Right atrium auricular region (tissue), 2 donors: ENCODE data around the gene TBL1XR1. TPM values are rescaled to one million over a fixed set of nuclear protein-coding genes. Genes with fewer than 3 reads are reported as not detected.

Experiments used
- DNase-seq: peaks from one replicate; pipeline ENCODE4 v3.0.0-alpha.2; 2019; ENCODE audit warnings: low spot score
- H3K27ac ChIP-seq, 2 donors: fragments of 200-600 bp; sonication (generic); 1 replicate in 1 of 2; 2 replicates in 1 of 2; pipeline ENCODE4 v1.5.1; 2016 to 2019
- H3K27me3 ChIP-seq, 2 donors: fragments of 200-600 bp; sonication (generic); one replicate each; pipeline versions ENCODE4 v1.5.1 to v1.6.0; 2017 to 2019
- H3K36me3 ChIP-seq: fragments of 200-600 bp; sonication (generic); one replicate; pipeline ENCODE4 v1.5.1; 2016
- H3K4me1 ChIP-seq, 2 donors: fragments of 200-600 bp; sonication (generic); one replicate each; pipeline versions ENCODE4 v1.5.1 to v1.6.0; 2017 to 2019
- H3K4me3 ChIP-seq, 2 donors: fragments of 200-600 bp; sonication (generic); 1 replicate in 1 of 2; 2 replicates in 1 of 2; pipeline ENCODE4 v1.5.1; 2017 to 2019; ENCODE audit warnings: mild to moderate bottlenecking in 1 of 2, moderate library complexity in 1 of 2
- H3K9me3 ChIP-seq, 2 donors: fragments of 200-600 bp; sonication (generic); one replicate each; pipeline ENCODE4 v1.5.1; 2019
- CTCF ChIP-seq, 2 donors: fragments of 200-600 bp; sonication (generic); IDR thresholded peaks; one replicate each; pipeline ENCODE4 v1.5.1; 2019; ENCODE audit warnings: antibody characterized with exemption in 2 of 2
- total RNA-seq, 2 donors: library from RNA; depleted of rRNA; stranded (reverse); fragments of >200 nt; gene quantifications; one replicate each; pipeline ENCODE4 v1.1.0, GENCODE V29; 2016

The TBL1XR1 gene
- total RNA-seq, 2 donors from 2014 or later, result 68.2 to 79.9 TPM

GRCh38 chr3:176974279-176974678 is 223.0 kb downstream of the TBL1XR1 start:
- Histone ChIP-seq H3K27ac (no peak overlapping the region), H3K27me3 (no peaks in the 10 kb centered on the region), H3K4me3 (no peak overlapping the region), H3K4me1 (no peaks in the 10 kb centered on the region), H3K36me3 (no peaks in the 10 kb centered on the region), H3K9me3 (no peaks in the 10 kb centered on the region)
- DNase-seq, result no peak
- no peak for TF ChIP-seq CTCF (IDR thresholded peaks at IDR 0.05)

GRCh38 chr3:176971613-176972174 is 225.6 kb downstream of the TBL1XR1 start:
- no peak overlapping the region for H3K4me3 ChIP-seq
- H3K36me3 ChIP-seq, result no peaks in the 10 kb centered on the region
- no peak overlapping the region for H3K27ac ChIP-seq
- no peaks in the 10 kb centered on the region for H3K27me3 ChIP-seq
- H3K9me3 ChIP-seq, result no peaks in the 10 kb centered on the region
- DNase-seq, result no peak
- H3K4me1 ChIP-seq, result no peaks in the 10 kb centered on the region
- no peak for TF ChIP-seq CTCF (IDR thresholded peaks at IDR 0.05)

- no peaks in the 10 kb centered on the region for H3K9me3 ChIP-seq
- H3K27me3 ChIP-seq, result no peaks in the 10 kb centered on the region
- DNase-seq, result no peak
- TF ChIP-seq CTCF (IDR thresholded peaks at IDR 0.05), result no peak
- H3K4me3 ChIP-seq, result no peak overlapping the region
- H3K36me3 ChIP-seq, result no peaks in the 10 kb centered on the region
- H3K4me1 ChIP-seq, result no peaks in the 10 kb centered on the region
- H3K27ac ChIP-seq, result no peak overlapping the region
Observed at GRCh38 chr3:176970770-176971169, 226.5 kb downstream of the TBL1XR1 start.

GRCh38 chr3:176969506-176969905 is 227.8 kb downstream of the TBL1XR1 start:
- no peak overlapping the region for H3K27ac ChIP-seq
- no peak for DNase-seq
- no peaks in the 10 kb centered on the region for H3K36me3 ChIP-seq
- TF ChIP-seq CTCF (IDR thresholded peaks at IDR 0.05), result no peak
- H3K4me3 ChIP-seq, result no peak overlapping the region
- H3K4me1 ChIP-seq, result no peaks in the 10 kb centered on the region
- H3K27me3 ChIP-seq, result no peaks in the 10 kb centered on the region
- no peaks in the 10 kb centered on the region for H3K9me3 ChIP-seq
